HepG2 (cell line): ENCODE results near the gene LZTR1. TPM values are rescaled to one million over a fixed set of nuclear protein-coding genes. Genes with fewer than 3 reads are reported as not detected.
"Not testable (repeated sequence)": the region's sequence is repeated elsewhere in the genome, so short reads cannot be mapped to it uniquely, and the experiment has no call there.

Experiments used
- ATAC-seq: fragments of 200-7000 bp; cut with Tn5 transposase; 3 replicates; pipeline ENCODE4 v1.9.1; 2020; ENCODE audit warnings: mild to moderate bottlenecking, moderate library complexity
- BruUV-seq: library from RNA; stranded (reverse); fragments of 400-500 nt; replicated peaks from 2 replicates; lab custom pipeline; 2021; lab: Mats Ljungman, UMichigan
- CTCF ChIA-PET: fragments of 300-600 bp; formaldehyde crosslinking; extraction: SDS; loops from one replicate; lab custom pipeline; 2021; ENCODE audit warnings: low total read pairs, inconsistent platforms, low intra/inter-chr PET ratio; lab: Yijun Ruan, JAX
- POLR2A ChIA-PET: fragments of 350-600 bp; sonication (Branson Sonifier 250); formaldehyde crosslinking; loops from one replicate; lab custom pipeline; 2020; ENCODE audit warnings: antibody characterized with exemption, inconsistent platforms; lab: Yijun Ruan, JAX
- DNase-seq: peaks from one replicate; pipeline ENCODE4 v3.0.0-alpha.2; 2015; ENCODE audit warnings: low spot score
- FAIRE-seq: peaks from 3 replicates; lab custom pipeline; 2011; peaks lifted over from hg19 to GRCh38; lab: Jason Lieb, UNC
- H2AFZ ChIP-seq: one replicate; pipeline ENCODE4 v1.6.1; 2011; ENCODE audit warnings: low read length, inconsistent platforms
- H3K27ac ChIP-seq: fragments of 300-600 bp; 3 replicates; pipeline ENCODE4 v1.8.0; 2011; ENCODE audit warnings: mixed run types, mild to moderate bottlenecking, mixed read lengths, low read length, inconsistent platforms; ENCODE audit not compliant: insufficient read depth; ENCODE audit errors: extremely low read length
- H3K27me3 ChIP-seq, 2 experiments: fragments of 200-600 bp in 1 of 2; 2 replicates in 1 of 2; 3 replicates in 1 of 2; pipeline versions ENCODE4 v1.6.0 to v1.8.0; 2011; ENCODE audit warnings: low read length in 2 of 2, mild to moderate bottlenecking in 2 of 2, moderate library complexity in 2 of 2, inconsistent platforms in 1 of 2; ENCODE audit not compliant: insufficient read depth in 2 of 2, control insufficient read depth in 1 of 2
- H3K36me3 ChIP-seq, 2 experiments: fragments of 200-600 bp in 1 of 2; replicated peaks in 1 of 2; 2 replicates in 1 of 2; 3 replicates in 1 of 2; pipeline versions ENCODE4 v1.5.1 to v1.8.0; 2011; ENCODE audit warnings: low read length in 2 of 2, inconsistent platforms in 1 of 2; ENCODE audit not compliant: insufficient read depth in 2 of 2, control insufficient read depth in 1 of 2
- H3K4me1 ChIP-seq: 2 replicates; pipeline ENCODE4 v1.5.1; 2012; ENCODE audit warnings: low read length, inconsistent platforms; ENCODE audit not compliant: insufficient read depth
- H3K4me2 ChIP-seq: 2 replicates; pipeline ENCODE4 v1.6.0; 2011; ENCODE audit warnings: low read depth, low read length, inconsistent platforms
- H3K4me3 ChIP-seq, 3 experiments: fragments of 200-600 bp in 1 of 3; sonication (generic), shearing (Covaris generic) in 1 of 3; replicated peaks in 1 of 3; 2 replicates each; pipeline ENCODE4 v1.5.1; 2011 to 2016; ENCODE audit warnings: low read length in 3 of 3, inconsistent platforms in 2 of 3, low read depth in 2 of 3, mild to moderate bottlenecking in 2 of 3, control low read depth in 1 of 3, mixed read lengths in 1 of 3; ENCODE audit not compliant: insufficient read depth in 1 of 3
- H3K79me2 ChIP-seq: one replicate; pipeline ENCODE4 v1.6.1; 2011; ENCODE audit warnings: low read length, inconsistent platforms; ENCODE audit not compliant: insufficient read depth
- H3K9ac ChIP-seq: 2 replicates; pipeline ENCODE4 v1.6.0; 2011; ENCODE audit warnings: mild to moderate bottlenecking, low read depth, low read length, inconsistent platforms; ENCODE audit not compliant: insufficient read depth
- H3K9me3 ChIP-seq: 2 replicates; pipeline ENCODE4 v1.5.1; 2012; ENCODE audit warnings: mild to moderate bottlenecking, low read length
- H4K20me1 ChIP-seq: 2 replicates; pipeline ENCODE4 v1.6.0; 2011; ENCODE audit warnings: inconsistent platforms, mild to moderate bottlenecking, low read length, moderate library complexity; ENCODE audit not compliant: insufficient read depth
- ZMYM3 ChIP-seq: sonication (generic); formaldehyde crosslinking; IDR thresholded peaks from 2 replicates; pipeline ENCODE4 v1.5.1; 2020; ENCODE audit warnings: mild to moderate bottlenecking, missing genetic modification reagents
- ZNF121 ChIP-seq: sonication (generic); formaldehyde crosslinking; IDR thresholded peaks from 2 replicates; pipeline ENCODE4 v1.5.0; 2020; ENCODE audit warnings: mild to moderate bottlenecking, missing genetic modification reagents
- ZNF460 ChIP-seq: sonication (generic); formaldehyde crosslinking; IDR thresholded peaks from 2 replicates; pipeline ENCODE4 v1.5.1; 2020; ENCODE audit warnings: missing genetic modification reagents, mild to moderate bottlenecking, borderline replicate concordance
- WGBS: methylation state at CpG from one replicate; pipeline ENCODE4 v1.1.6; 2017; ENCODE audit warnings: low lambda C conversion rate; 5-methylcytosine and 5-hydroxymethylcytosine counted together
- in situ Hi-C: cut with HindIII; loops from 2 replicates; pipeline ENCODE4 v1.10.0; 2017; ENCODE audit warnings: low pct_unique_long_range_greater_than_20kb; ENCODE audit not compliant: extremely low pct_ligation_motif_present
- intact Hi-C: fragments of 100-400 bp; cut with micrococcal nuclease; formaldehyde crosslinking; loops from one replicate; pipeline ENCODE4 v1.10.0; 2022; ENCODE audit not compliant: unreplicated experiment
- polyA plus RNA-seq, 8 experiments: library from polyadenylated mRNA; depleted of rRNA in 3 of 8; stranded (reverse) in 7 of 8; unstranded in 1 of 8; fragments of >200 nt; fragmentation: Illumina TruSeq in 4 of 8; extraction: Trizol in 4 of 8; gene quantifications; 2 replicates each; pipeline versions ENCODE4 v1.2.1 to v1.2.3, GENCODE V29; 2011 to 2016; ENCODE audit warnings: low read depth in 4 of 8, missing spikeins in 1 of 8, mixed read lengths in 1 of 8; ENCODE audit not compliant: insufficient read depth in 1 of 8
- total RNA-seq, 5 experiments: library from RNA; depleted of rRNA; stranded (reverse); fragments of >200 nt; fragmentation: Illumina TruSeq; extraction: Trizol; gene quantifications; 2 replicates each; pipeline ENCODE4 v1.2.3, GENCODE V29; 2016; ENCODE audit warnings: low read depth in 1 of 5
- TF ChIP-seq, protein P1 (sequence below): sonication (generic); formaldehyde crosslinking; IDR thresholded peaks from 2 replicates; pipeline ENCODE4 v1.9.0; 2021; ENCODE audit warnings: missing genetic modification reagents, mild to moderate bottlenecking, borderline replicate concordance

LZTR1 gene
- total and polyA plus RNA-seq, 2 of the 13 experiments (the other 11 are each of a cell fraction or from before 2014, with no cell fraction given), result 21.8 to 22.4 TPM

DNA sequence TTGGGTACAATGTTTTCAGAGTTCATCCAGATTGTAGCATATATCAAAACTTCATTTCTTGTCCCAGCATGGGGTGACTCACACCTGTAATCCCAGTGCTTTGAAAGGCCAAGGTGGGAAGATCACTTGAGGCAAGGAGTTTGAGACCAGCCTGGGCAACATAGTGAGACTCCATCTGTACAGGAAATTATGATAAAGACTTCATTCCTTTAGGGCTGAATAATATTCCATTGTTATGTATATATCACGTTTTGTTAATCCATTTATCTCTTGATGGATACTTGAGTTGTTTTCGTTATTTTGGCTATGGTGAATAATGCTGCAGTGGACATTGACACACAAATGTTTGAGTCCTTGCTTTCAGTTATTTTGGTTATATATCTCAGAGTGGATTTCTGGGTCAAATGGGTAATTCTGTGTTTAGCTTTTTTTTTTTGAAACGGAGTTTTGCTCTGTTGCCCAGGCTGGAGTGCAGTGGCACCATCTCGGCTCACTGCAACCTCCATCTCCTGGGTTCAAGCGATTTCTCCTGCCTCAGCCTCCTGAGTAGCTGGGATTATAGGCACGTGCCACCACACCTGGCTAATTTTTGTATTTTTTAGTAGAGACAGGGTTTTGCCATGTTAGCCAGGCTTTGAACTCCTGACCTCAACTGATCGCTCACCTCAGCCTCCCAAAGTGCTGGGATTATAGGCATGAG, 39.7 kb upstream of the LZTR1 start:
- H4K20me1 ChIP-seq, result peaks cover 94% of the 10 kb centered on the region
- FAIRE-seq, result not testable (repeated sequence)

DNA sequence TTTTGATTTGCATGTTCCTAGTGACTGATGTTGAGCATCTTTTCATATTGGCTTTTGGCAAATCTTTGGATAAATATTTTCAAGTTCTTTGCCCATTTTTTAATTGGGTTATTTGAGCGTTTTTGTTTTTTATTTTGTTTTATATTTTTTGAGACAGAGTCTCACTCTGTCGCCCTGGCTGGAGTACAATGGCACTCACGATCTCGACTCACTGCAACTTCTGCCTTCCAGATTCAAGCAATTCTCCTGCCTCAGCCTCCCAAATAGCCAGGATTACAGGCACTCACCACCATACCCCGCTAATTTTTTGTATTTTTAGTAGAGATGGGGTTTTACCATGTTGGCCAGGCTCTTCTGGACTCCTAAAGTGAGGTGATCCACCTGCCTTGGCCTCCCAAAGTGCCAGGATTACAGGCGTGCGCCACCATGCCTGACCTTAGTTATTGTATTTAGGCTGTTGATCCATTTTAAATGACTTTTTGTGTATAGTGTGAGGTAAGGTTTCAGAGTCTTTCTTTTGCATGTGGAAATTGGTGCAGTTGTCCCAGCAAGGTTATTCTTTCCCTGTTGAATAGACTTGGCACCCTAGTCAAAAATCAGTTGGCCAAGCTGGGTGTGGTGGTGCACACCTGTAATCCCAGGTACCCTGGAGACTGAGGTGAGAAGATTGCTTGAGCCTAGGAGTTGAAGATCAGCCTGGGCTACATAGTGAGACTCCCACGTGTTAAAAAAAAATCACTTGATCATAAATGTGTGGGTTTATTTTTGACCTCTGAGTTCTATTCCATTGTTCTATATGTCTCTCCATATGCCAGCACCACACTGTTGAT, 38.8 kb upstream of the LZTR1 start:
- Histone ChIP-seq H3K4me1 (peaks cover 91% of the 10 kb centered on the region), H2AFZ (no peak overlapping the region), H3K4me2 (no peak overlapping the region; the same call in 1 of the 2 replicates), H3K9ac (no peak overlapping the region), H4K20me1 (peaks cover 85% of the 10 kb centered on the region), H3K36me3 (peaks cover 12 to 59% of the 10 kb centered on the region in 2 experiments), H3K79me2 (peaks cover 92% of the 10 kb centered on the region), H3K27me3 (no peaks in the 10 kb centered on the region), H3K4me3 (no peak overlapping the region), H3K9me3 (no peaks in the 10 kb centered on the region), H3K27ac (no peak overlapping the region)
- ATAC-seq, result no peak
- DNase-seq, result no peak
- ChIA-PET CTCF (no interaction called here), POLR2A (no interaction called here)
- BruUV-seq, result no TSS peak
- TF ChIP-seq, protein P1, sequence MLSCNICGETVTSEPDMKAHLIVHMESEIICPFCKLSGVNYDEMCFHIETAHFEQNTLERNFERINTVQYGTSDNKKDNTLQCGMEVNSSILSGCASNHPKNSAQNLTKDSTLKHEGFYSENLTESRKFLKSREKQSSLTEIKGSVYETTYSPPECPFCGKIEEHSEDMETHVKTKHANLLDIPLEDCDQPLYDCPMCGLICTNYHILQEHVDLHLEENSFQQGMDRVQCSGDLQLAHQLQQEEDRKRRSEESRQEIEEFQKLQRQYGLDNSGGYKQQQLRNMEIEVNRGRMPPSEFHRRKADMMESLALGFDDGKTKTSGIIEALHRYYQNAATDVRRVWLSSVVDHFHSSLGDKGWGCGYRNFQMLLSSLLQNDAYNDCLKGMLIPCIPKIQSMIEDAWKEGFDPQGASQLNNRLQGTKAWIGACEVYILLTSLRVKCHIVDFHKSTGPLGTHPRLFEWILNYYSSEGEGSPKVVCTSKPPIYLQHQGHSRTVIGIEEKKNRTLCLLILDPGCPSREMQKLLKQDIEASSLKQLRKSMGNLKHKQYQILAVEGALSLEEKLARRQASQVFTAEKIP (CRISPR knock-in tag), result no peak
- TF ChIP-seq ZNF460 (peak; percentile 50; the same call in 1 of the 2 replicates), ZMYM3 (CRISPR knock-in tag) (no peak)
- 96% methylated on average over 8 of the region's 8 CpGs for WGBS
- intact Hi-C loops (no loop called here), in situ Hi-C loops (no loop called here)
- FAIRE-seq, result no peak

More for the DNA sequence above, 39.7 kb upstream of the LZTR1 start:
- 94% methylated on average over 7 of the region's 7 CpGs for WGBS
- BruUV-seq, H3K4me2 ChIP-seq, intact Hi-C loops, DNase-seq, H3K9ac ChIP-seq, CTCF ChIA-PET, H3K9me3 ChIP-seq, H3K27me3 ChIP-seq, ATAC-seq, H3K27ac ChIP-seq: not testable (repeated sequence)
- peaks cover 15 to 65% of the 10 kb centered on the region in 2 experiments for H3K36me3 ChIP-seq
- TF ChIP-seq ZNF121 (CRISPR knock-in tag), result peak; percentile 65
- TF ChIP-seq, all 625 proteins: peak for 1; not testable (repeated sequence) for 624
- POLR2A ChIA-PET, in situ Hi-C loops, H3K4me3 ChIP-seq, H2AFZ ChIP-seq: not testable (repeated sequence)
- Histone ChIP-seq H3K4me1 (peaks cover 91% of the 10 kb centered on the region), H3K79me2 (peaks cover 92% of the 10 kb centered on the region)
